K562 (cell line): ENCODE results near the gene SLC16A5. TPM values are rescaled to one million over a fixed set of nuclear protein-coding genes. Genes with fewer than 3 reads are reported as not detected.

Experiments used
- ARID3A ChIP-seq: IDR thresholded peaks from 2 replicates; pipeline ENCODE4 v1.6.1; 2012; ENCODE audit warnings: low read depth, low read length, improper control_type of control experiment, borderline replicate concordance
- ARNT ChIP-seq, 2 experiments: fragments of 450-650 bp; IDR thresholded peaks; 2 replicates each; pipeline ENCODE4 v1.6.1; 2016; ENCODE audit warnings: mild to moderate bottlenecking in 1 of 2
- CBFB ChIP-seq: sonication (generic); formaldehyde crosslinking; IDR thresholded peaks from 2 replicates; pipeline ENCODE4 v1.4.0; 2020; ENCODE audit warnings: mild to moderate bottlenecking, missing genetic modification reagents
- CHCHD3 ChIP-seq: fragments of 250-450 bp; sonication (Bioruptor Pico); IDR thresholded peaks from 2 replicates; pipeline ENCODE4 v2.1.2; 2022; ENCODE audit warnings: mild to moderate bottlenecking
- E4F1 ChIP-seq: fragments of 250-450 bp; sonication (Bioruptor Pico); IDR thresholded peaks from 2 replicates; pipeline ENCODE4 v1.5.0; 2021; ENCODE audit warnings: mild to moderate bottlenecking, borderline replicate concordance
- ELF1 ChIP-seq: fragments of 200-800 bp; sonication (Bioruptor generic); IDR thresholded peaks from 2 replicates; pipeline ENCODE4 v1.6.1; 2016; ENCODE audit warnings: missing genetic modification characterization, missing compliant biosample characterization
- REST ChIP-seq, 2 experiments: fragments of 450-650 bp; formaldehyde crosslinking in 1 of 2; IDR thresholded peaks; 2 replicates each; pipeline versions ENCODE4 v1.4.0 to v1.6.1; 2014 to 2020; ENCODE audit warnings: mild to moderate bottlenecking in 2 of 2, borderline replicate concordance in 1 of 2, low read depth in 1 of 2
- TCF15 ChIP-seq: fragments of 250-450 bp; sonication (Bioruptor Pico); IDR thresholded peaks from 2 replicates; pipeline ENCODE4 v1.8.0; 2022; ENCODE audit warnings: moderate library complexity, mild to moderate bottlenecking, inconsistent platforms
- THRA ChIP-seq: fragments of 450-650 bp; IDR thresholded peaks from 2 replicates; pipeline ENCODE4 v1.6.1; 2017; ENCODE audit warnings: mild to moderate bottlenecking, moderate library complexity
- ZNF551 ChIP-seq: fragments of 250-450 bp; sonication (Bioruptor Pico); IDR thresholded peaks from 2 replicates; pipeline ENCODE4 v1.5.0; 2021; ENCODE audit warnings: mild to moderate bottlenecking, moderate library complexity
- polyA plus RNA-seq, 8 experiments: library from polyadenylated mRNA; depleted of rRNA in 4 of 8; stranded (reverse) in 5 of 8; unstranded in 3 of 8; fragments of >200 nt; fragmentation: Nextera tagmentation in 2 of 8; fragmentation: Illumina TruSeq in 1 of 8; extraction: Ambion mirVana in 2 of 8; extraction: Trizol in 1 of 8; gene quantifications; 2 replicates each; pipeline versions ENCODE4 v1.2.1 to v1.2.3, GENCODE V29; 2011 to 2014; ENCODE audit warnings: inconsistent platforms in 1 of 8, missing spikeins in 1 of 8
- total RNA-seq, 7 experiments: library from RNA; depleted of rRNA in 6 of 7; stranded (reverse); fragments of >200 nt in 6 of 7; fragmentation: Illumina TruSeq in 2 of 7; extraction: Trizol in 2 of 7; gene quantifications; 2 replicates each; pipeline versions ENCODE4 v1.2.1 to v1.2.3, GENCODE V29; 2011 to 2021; ENCODE audit warnings: low replicate concordance in 1 of 7

Gene SLC16A5
- total and polyA plus RNA-seq, 9 of the 15 experiments (the other 6 are each of a cell fraction or from before 2014, with no cell fraction given), result 0.06 to 2.6 (median 0.91) TPM

GRCh38 chr17:75105126-75106080, 17.6 kb downstream of the SLC16A5 start (continued):
- TF ChIP-seq REST (IDR thresholded peaks at IDR 0.05; ENCODE audit: borderline replicate concordance) (peak; percentile 55; the same call in 1 of the 2 replicates), REST (CRISPR knock-in tag; IDR thresholded peaks at IDR 0.05; ENCODE audit: low read depth) (no peak), THRA (no peak), CHCHD3 (CRISPR knock-in tag) (no peak), ARID3A (no peak), ELF1 (tag) (no peak), CBFB (no peak), ARNT (IDR thresholded peaks at IDR 0.05) (no peak), TCF15 (no peak), ZNF551 (no peak), E4F1 (CRISPR knock-in tag) (no peak)
